ENCODE measurements around the gene ITM2B. TPM values are rescaled to one million over a fixed set of nuclear protein-coding genes. Genes with fewer than 3 reads are reported as not detected.

Gene ITM2B
- total RNA-seq, 4 donors from 2014 or later, result 299 to 343 (median 303) TPM

- Histone ChIP-seq H3K4me1 (peaks cover 0 to 21% (median 7%) of the 10 kb centered on the region in 4 donors), H3K4me3 (peak overlapping the region in 2 of 4 donors; percentile 38 to 45), H3K36me3 (peaks cover 0 to 39% (median 28%) of the 10 kb centered on the region in 4 donors), H3K9me3 (peaks cover 0 to under 1% (median 0%) of the 10 kb centered on the region in 4 donors), H3K27ac (replicated peaks in 1 of 4) (peak overlapping the region in 2 of 4 donors; percentile 15 to 60), H3K27me3 (no peaks in the 10 kb centered on the region)
- DNase-seq (ENCODE audit: extremely low spot score), result no peak
- intact Hi-C loops (cut with DNase I), result no loop called here
- 93% methylated on average over 41 of the region's 43 CpGs for WGBS
- TF ChIP-seq EP300 (IDR thresholded peaks at IDR 0.05) (no peak), POLR2AphosphoS5 (IDR thresholded peaks at IDR 0.05) (no peak), POLR2A (IDR thresholded peaks at IDR 0.05; ENCODE audit: low read depth) (no peak)
- TF ChIP-seq, protein P1, sequence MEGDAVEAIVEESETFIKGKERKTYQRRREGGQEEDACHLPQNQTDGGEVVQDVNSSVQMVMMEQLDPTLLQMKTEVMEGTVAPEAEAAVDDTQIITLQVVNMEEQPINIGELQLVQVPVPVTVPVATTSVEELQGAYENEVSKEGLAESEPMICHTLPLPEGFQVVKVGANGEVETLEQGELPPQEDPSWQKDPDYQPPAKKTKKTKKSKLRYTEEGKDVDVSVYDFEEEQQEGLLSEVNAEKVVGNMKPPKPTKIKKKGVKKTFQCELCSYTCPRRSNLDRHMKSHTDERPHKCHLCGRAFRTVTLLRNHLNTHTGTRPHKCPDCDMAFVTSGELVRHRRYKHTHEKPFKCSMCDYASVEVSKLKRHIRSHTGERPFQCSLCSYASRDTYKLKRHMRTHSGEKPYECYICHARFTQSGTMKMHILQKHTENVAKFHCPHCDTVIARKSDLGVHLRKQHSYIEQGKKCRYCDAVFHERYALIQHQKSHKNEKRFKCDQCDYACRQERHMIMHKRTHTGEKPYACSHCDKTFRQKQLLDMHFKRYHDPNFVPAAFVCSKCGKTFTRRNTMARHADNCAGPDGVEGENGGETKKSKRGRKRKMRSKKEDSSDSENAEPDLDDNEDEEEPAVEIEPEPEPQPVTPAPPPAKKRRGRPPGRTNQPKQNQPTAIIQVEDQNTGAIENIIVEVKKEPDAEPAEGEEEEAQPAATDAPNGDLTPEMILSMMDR (IDR thresholded peaks at IDR 0.05), result no peak
These were observed 84.0 kb downstream of the ITM2B start for GRCh38 chr13:48316826-48317510.

DNA sequence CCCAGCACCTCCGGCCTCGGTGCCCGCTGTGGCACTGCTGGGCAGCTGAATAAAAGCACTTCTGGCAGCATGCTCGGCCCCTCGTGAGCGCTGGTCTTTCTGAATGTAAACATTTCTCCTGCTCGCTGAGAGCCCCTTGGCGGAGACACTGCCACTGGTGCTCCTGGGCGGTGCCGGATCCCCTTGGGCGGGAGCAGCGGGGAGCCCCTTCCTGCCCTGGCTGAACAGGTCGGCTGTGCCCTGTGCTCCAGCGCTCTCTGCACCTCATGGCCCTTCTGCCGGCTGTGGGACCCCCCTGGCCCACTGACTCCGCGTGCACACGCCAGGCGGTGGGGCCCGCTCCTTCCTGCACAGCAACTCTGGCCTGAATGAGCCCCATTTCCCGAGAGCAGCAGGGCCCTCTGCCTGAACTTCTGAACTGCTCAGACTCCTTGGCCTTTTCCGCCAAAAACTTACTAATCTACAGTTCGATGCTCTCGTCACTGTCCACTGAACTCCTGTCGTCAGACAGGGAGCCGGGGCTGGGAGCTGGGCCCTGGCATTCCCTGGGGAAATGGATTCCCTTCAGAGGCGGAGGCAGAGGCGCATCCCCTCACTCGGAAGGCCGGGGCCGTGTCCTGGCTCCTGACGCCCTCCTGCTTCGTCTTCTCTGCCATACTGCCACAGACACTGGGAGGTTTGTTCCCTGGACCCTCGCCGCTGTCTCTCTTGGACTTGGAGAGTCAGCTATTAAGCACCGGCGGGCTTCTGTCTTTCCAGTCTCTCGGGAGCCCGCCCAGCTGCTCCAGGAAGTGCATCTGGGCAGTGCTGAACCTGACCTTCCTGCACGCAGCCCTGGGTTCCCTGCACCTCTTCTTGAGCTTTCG is 84.7 kb downstream of the ITM2B start:
- Histone ChIP-seq H3K36me3 (peaks cover 0 to 36% (median 27%) of the 10 kb centered on the region in 4 donors), H3K27me3 (no peaks in the 10 kb centered on the region), H3K9me3 (peaks cover 0 to 8% (median 4%) of the 10 kb centered on the region in 4 donors), H3K4me1 (peaks cover 0 to 14% (median 5%) of the 10 kb centered on the region in 4 donors), H3K27ac (replicated peaks in 1 of 4) (peak overlapping the region in 2 of 4 donors; percentile 15 to 60), H3K4me3 (peak overlapping the region; percentile 38 to 45 (median 42))
- TF ChIP-seq POLR2AphosphoS5 (IDR thresholded peaks at IDR 0.05) (no peak), EP300 (IDR thresholded peaks at IDR 0.05) (no peak), POLR2A (IDR thresholded peaks at IDR 0.05; ENCODE audit: low read depth) (no peak)
- TF ChIP-seq, protein P1 (IDR thresholded peaks at IDR 0.05), result no peak
- no peak for DNase-seq (ENCODE audit: extremely low spot score)
- intact Hi-C loops (cut with DNase I), result no loop called here
- 64% methylated on average over 14 of the region's 41 CpGs for WGBS

GRCh38 chr13:48318377-48318811 is 85.4 kb downstream of the ITM2B start:
- H3K4me3 ChIP-seq, result peak overlapping the region; percentile 38 to 45 (median 42)
- TF ChIP-seq, protein P1 (IDR thresholded peaks at IDR 0.05), result no peak
- TF ChIP-seq POLR2AphosphoS5 (IDR thresholded peaks at IDR 0.05) (no peak), POLR2A (IDR thresholded peaks at IDR 0.05; ENCODE audit: low read depth) (no peak), EP300 (IDR thresholded peaks at IDR 0.05) (no peak)
- H3K27ac ChIP-seq (replicated peaks in 1 of 4), result peak overlapping the region in 1 of 4 donors; percentile 60
- peaks cover 0 to 36% (median 27%) of the 10 kb centered on the region in 4 donors for H3K36me3 ChIP-seq
- H3K4me1 ChIP-seq, result peaks cover 0 to 13% (median 4%) of the 10 kb centered on the region in 4 donors
- intact Hi-C loops (cut with DNase I), result no loop called here
- DNase-seq (ENCODE audit: extremely low spot score), result no peak
- H3K27me3 ChIP-seq, result no peaks in the 10 kb centered on the region
- WGBS, result 72% methylated on average over 24 of the region's 28 CpGs
- peaks cover 0 to 10% (median 4%) of the 10 kb centered on the region in 4 donors for H3K9me3 ChIP-seq

- peaks cover 0 to 36% (median 27%) of the 10 kb centered on the region in 4 donors for H3K36me3 ChIP-seq
- TF ChIP-seq EP300 (IDR thresholded peaks at IDR 0.05), result no peak
- TF ChIP-seq POLR2A (IDR thresholded peaks at IDR 0.05; ENCODE audit: low read depth), result no peak
- TF ChIP-seq, protein P1 (IDR thresholded peaks at IDR 0.05), result no peak
- no peak for TF ChIP-seq POLR2AphosphoS5 (IDR thresholded peaks at IDR 0.05)
- peaks cover 0 to 13% (median 4%) of the 10 kb centered on the region in 4 donors for H3K4me1 ChIP-seq
- peak overlapping the region; percentile 38 to 45 (median 42) for H3K4me3 ChIP-seq
- H3K27me3 ChIP-seq, result no peaks in the 10 kb centered on the region
- WGBS, result 79% methylated on average over 31 of the region's 47 CpGs
- H3K27ac ChIP-seq (replicated peaks in 1 of 4), result peak overlapping the region in 1 of 4 donors; percentile 60
- intact Hi-C loops (cut with DNase I), result no loop called here
- DNase-seq (ENCODE audit: extremely low spot score), result no peak
- peaks cover 0 to 10% (median 4%) of the 10 kb centered on the region in 4 donors for H3K9me3 ChIP-seq
These were observed 86.0 kb downstream of the ITM2B start for GRCh38 chr13:48318821-48319511.
